IMR-90 (cell line): ENCODE results near the gene KATNAL2.

Source experiments
- BHLHE40 ChIP-seq: fragments of 150-350 bp; IDR thresholded peaks from 2 replicates; pipeline ENCODE4 v1.6.1; 2016; ENCODE audit warnings: mild to moderate bottlenecking, low read depth, low read length
- CEBPB ChIP-seq: IDR thresholded peaks from 2 replicates; pipeline ENCODE4 v1.6.1; 2012; ENCODE audit warnings: low read depth, low read length, improper control_type of control experiment
- CTCF ChIP-seq: conservative IDR thresholded peaks from 2 replicates; pipeline ENCODE4 v1.5.1; 2012; ENCODE audit warnings: mild to moderate bottlenecking, low read depth, low read length, improper control_type of control experiment
- ELK1 ChIP-seq: fragments of 150-350 bp; IDR thresholded peaks from 2 replicates; pipeline ENCODE4 v1.6.1; 2016; ENCODE audit warnings: low read depth, mild to moderate bottlenecking, low read length, moderate library complexity, borderline replicate concordance
- FOS ChIP-seq: fragments of 150-350 bp; IDR thresholded peaks from 2 replicates; pipeline ENCODE4 v1.6.1; 2016; ENCODE audit warnings: low read depth, low read length
- MAZ ChIP-seq: IDR thresholded peaks from 2 replicates; pipeline ENCODE4 v1.6.1; 2012; ENCODE audit warnings: low read depth, mild to moderate bottlenecking, low read length, improper control_type of control experiment, moderate library complexity, borderline replicate concordance
- NFE2L2 ChIP-seq: fragments of 150-350 bp; IDR thresholded peaks from 2 replicates; pipeline ENCODE4 v1.6.1; 2016; ENCODE audit warnings: low read depth, mild to moderate bottlenecking, low read length
- POLR2A ChIP-seq: IDR thresholded peaks from 2 replicates; pipeline ENCODE4 v1.6.1; 2012; ENCODE audit warnings: mild to moderate bottlenecking, low read depth, low read length
- RAD21 ChIP-seq: IDR thresholded peaks from 2 replicates; pipeline ENCODE4 v1.6.1; 2012; ENCODE audit warnings: low read length, improper control_type of control experiment
- RCOR1 ChIP-seq: IDR thresholded peaks from 2 replicates; pipeline ENCODE4 v1.6.1; 2012; ENCODE audit warnings: mild to moderate bottlenecking, low read length, improper control_type of control experiment; ENCODE audit not compliant: insufficient replicate concordance
- RFX5 ChIP-seq: IDR thresholded peaks from 2 replicates; pipeline ENCODE4 v1.8.0; 2012; ENCODE audit warnings: low read depth, mild to moderate bottlenecking, low read length, moderate library complexity
- SMC3 ChIP-seq: fragments of 150-350 bp; IDR thresholded peaks from 2 replicates; pipeline ENCODE4 v1.6.1; 2016; ENCODE audit warnings: low read depth, mild to moderate bottlenecking, antibody characterized with exemption, low read length, moderate library complexity
- USF2 ChIP-seq: fragments of 150-350 bp; IDR thresholded peaks from 2 replicates; pipeline ENCODE4 v1.6.1; 2017; ENCODE audit warnings: mild to moderate bottlenecking, antibody characterized with exemption, low read length, low read depth

GRCh38 chr18:46883180-46883579, 34.2 kb upstream of the KATNAL2 start:
- no peak for TF ChIP-seq CTCF
- no peak for TF ChIP-seq BHLHE40
- no peak for TF ChIP-seq RFX5
- no peak for TF ChIP-seq USF2
- no peak for TF ChIP-seq POLR2A
- no peak for TF ChIP-seq FOS
- TF ChIP-seq RAD21: no peak
- TF ChIP-seq MAZ: no peak
- TF ChIP-seq CEBPB: no peak
- TF ChIP-seq ELK1: no peak
- no peak for TF ChIP-seq SMC3
- TF ChIP-seq RCOR1: no peak
- TF ChIP-seq NFE2L2: no peak
